IMR-90 (cell line): ENCODE results near the gene GH1. TPM values are rescaled to one million over a fixed set of nuclear protein-coding genes. Genes with fewer than 3 reads are reported as not detected.

Source experiments
- ATAC-seq: fragments of 200-7000 bp; cut with Tn5 transposase; 2 replicates; pipeline ENCODE4 v1.9.1; 2020; ENCODE audit warnings: low read depth, mild to moderate bottlenecking, moderate library complexity
- BruUV-seq: library from RNA; stranded (reverse); fragments of 400-500 nt; replicated peaks from 2 replicates; lab custom pipeline; 2021; lab: Mats Ljungman, UMichigan
- CTCF ChIA-PET: fragments of 300-600 bp; formaldehyde crosslinking; extraction: SDS; loops from one replicate; lab custom pipeline; 2021; ENCODE audit warnings: antibody characterized with exemption; lab: Yijun Ruan, JAX
- POLR2A ChIA-PET: fragments of 300-600 bp; sonication (Branson Sonifier 250); formaldehyde crosslinking; loops from one replicate; lab custom pipeline; 2022; ENCODE audit warnings: antibody characterized with exemption; ENCODE audit not compliant: unreplicated experiment; lab: Charles Lee
- DNase-seq: peaks from one replicate; pipeline ENCODE4 v3.0.0; 2013
- H2AFZ ChIP-seq: replicated peaks from 2 replicates; pipeline ENCODE3; 2013; ENCODE audit warnings: low read length, mild to moderate bottlenecking; ENCODE audit not compliant: poor library complexity
- H2AK5ac ChIP-seq: 2 replicates; pipeline ENCODE4 v1.6.1; 2013; ENCODE audit warnings: low read depth, low read length, inconsistent platforms
- H2AK9ac ChIP-seq: replicated peaks from 2 replicates; pipeline ENCODE3; 2013; ENCODE audit warnings: mild to moderate bottlenecking, low read depth, low read length, moderate library complexity; ENCODE audit not compliant: poor library complexity
- H2BK120ac ChIP-seq: 2 replicates; pipeline ENCODE4 v1.6.1; 2013; ENCODE audit warnings: low read depth, low read length, inconsistent platforms
- H2BK15ac ChIP-seq: 3 replicates; pipeline ENCODE4 v1.6.1; 2013; ENCODE audit warnings: low read depth, low read length, inconsistent platforms
- H2BK20ac ChIP-seq: 2 replicates; pipeline ENCODE4 v1.6.1; 2013; ENCODE audit warnings: low read depth, mild to moderate bottlenecking, inconsistent platforms, low read length, moderate library complexity
- H2BK5ac ChIP-seq: 2 replicates; pipeline ENCODE4 v1.6.1; 2013; ENCODE audit warnings: mild to moderate bottlenecking, low read depth, low read length, inconsistent platforms; ENCODE audit not compliant: poor library complexity, severe bottlenecking
- H3K14ac ChIP-seq: replicated peaks from 2 replicates; pipeline ENCODE4 v1.6.1; 2013; ENCODE audit warnings: low read depth, low read length, inconsistent platforms
- H3K18ac ChIP-seq: 2 replicates; pipeline ENCODE4 v1.6.1; 2013; ENCODE audit warnings: low read depth, low read length, control low read depth
- H3K23ac ChIP-seq: 2 replicates; pipeline ENCODE4 v1.6.1; 2013; ENCODE audit warnings: low read depth, low read length, inconsistent platforms
- H3K27ac ChIP-seq: 2 replicates; pipeline ENCODE4 v1.5.1; 2013; ENCODE audit warnings: mild to moderate bottlenecking, control low read depth, low read length; ENCODE audit not compliant: insufficient read depth
- H3K27me3 ChIP-seq: 2 replicates; pipeline ENCODE4 v1.6.1; 2013; ENCODE audit warnings: low read length; ENCODE audit not compliant: control insufficient read depth, insufficient read depth
- H3K36me3 ChIP-seq: 2 replicates; pipeline ENCODE4 v1.6.1; 2013; ENCODE audit warnings: low read length, mixed read lengths; ENCODE audit not compliant: control insufficient read depth, insufficient read depth
- H3K4ac ChIP-seq: 2 replicates; pipeline ENCODE4 v1.6.1; 2013; ENCODE audit warnings: low read depth, low read length, inconsistent platforms
- H3K4me1 ChIP-seq: 2 replicates; pipeline ENCODE4 v1.6.1; 2013; ENCODE audit warnings: low read length, mixed read lengths; ENCODE audit not compliant: control insufficient read depth, insufficient read depth
- H3K4me2 ChIP-seq: 2 replicates; pipeline ENCODE4 v1.6.1; 2013; ENCODE audit warnings: low read depth, mild to moderate bottlenecking, control low read depth, low read length, moderate library complexity
- H3K4me3 ChIP-seq: 2 replicates; pipeline ENCODE4 v1.5.1; 2013; ENCODE audit warnings: low read depth, mild to moderate bottlenecking, control low read depth, low read length, moderate library complexity; ENCODE audit not compliant: insufficient read depth
- H3K56ac ChIP-seq: 2 replicates; pipeline ENCODE4 v1.6.1; 2013; ENCODE audit warnings: low read length, inconsistent platforms; ENCODE audit not compliant: insufficient read depth; ENCODE audit errors: extremely low read depth
- H3K79me1 ChIP-seq, 2 experiments: 2 replicates each; pipeline ENCODE4 v1.6.1; 2013; ENCODE audit warnings: low read length in 2 of 2, inconsistent platforms in 1 of 2, low read depth in 1 of 2
- H3K9ac ChIP-seq: 2 replicates; pipeline ENCODE4 v1.6.1; 2013; ENCODE audit warnings: low read depth, low read length, control low read depth
- H3K9me1 ChIP-seq: 2 replicates; pipeline ENCODE4 v1.6.1; 2013; ENCODE audit warnings: low read length, inconsistent platforms; ENCODE audit not compliant: insufficient read depth
- H3K9me3 ChIP-seq: 2 replicates; pipeline ENCODE4 v1.6.1; 2013; ENCODE audit warnings: low read length; ENCODE audit not compliant: control insufficient read depth, insufficient read depth
- H4K20me1 ChIP-seq: 2 replicates; pipeline ENCODE4 v1.6.1; 2013; ENCODE audit warnings: low read length, inconsistent platforms; ENCODE audit not compliant: insufficient read depth
- H4K5ac ChIP-seq: 2 replicates; pipeline ENCODE4 v1.6.1; 2013; ENCODE audit warnings: mild to moderate bottlenecking, low read depth, low read length, control low read depth
- H4K8ac ChIP-seq, 2 experiments: 2 replicates each; pipeline ENCODE4 v1.6.1; 2013; ENCODE audit warnings: low read depth in 2 of 2, low read length in 2 of 2, control low read depth in 1 of 2, inconsistent platforms in 1 of 2
- H4K91ac ChIP-seq: 2 replicates; pipeline ENCODE4 v1.6.1; 2013; ENCODE audit warnings: low read depth, low read length, inconsistent platforms; ENCODE audit not compliant: insufficient read depth
- BHLHE40 ChIP-seq: fragments of 150-350 bp; IDR thresholded peaks from 2 replicates; pipeline ENCODE4 v1.6.1; 2016; ENCODE audit warnings: mild to moderate bottlenecking, low read depth, low read length
- CEBPB ChIP-seq: IDR thresholded peaks from 2 replicates; pipeline ENCODE4 v1.6.1; 2012; ENCODE audit warnings: low read depth, low read length, improper control_type of control experiment
- CHD1 ChIP-seq: IDR thresholded peaks from 2 replicates; pipeline ENCODE4 v1.6.1; 2012; ENCODE audit warnings: low read depth, low read length, improper control_type of control experiment
- ELK1 ChIP-seq: fragments of 150-350 bp; IDR thresholded peaks from 2 replicates; pipeline ENCODE4 v1.6.1; 2016; ENCODE audit warnings: low read depth, mild to moderate bottlenecking, low read length, moderate library complexity, borderline replicate concordance
- FOS ChIP-seq: fragments of 150-350 bp; IDR thresholded peaks from 2 replicates; pipeline ENCODE4 v1.6.1; 2016; ENCODE audit warnings: low read depth, low read length
- MAFK ChIP-seq: IDR thresholded peaks from 2 replicates; pipeline ENCODE4 v1.6.1; 2012; ENCODE audit warnings: low read depth, low read length, improper control_type of control experiment
- MAZ ChIP-seq: IDR thresholded peaks from 2 replicates; pipeline ENCODE4 v1.6.1; 2012; ENCODE audit warnings: low read depth, mild to moderate bottlenecking, low read length, improper control_type of control experiment, moderate library complexity, borderline replicate concordance
- MXI1 ChIP-seq: IDR thresholded peaks from 2 replicates; pipeline ENCODE4 v1.6.1; 2012; ENCODE audit warnings: low read depth, mild to moderate bottlenecking, low read length, moderate library complexity, borderline replicate concordance
- NFE2L2 ChIP-seq: fragments of 150-350 bp; IDR thresholded peaks from 2 replicates; pipeline ENCODE4 v1.6.1; 2016; ENCODE audit warnings: low read depth, mild to moderate bottlenecking, low read length
- POLR2A ChIP-seq: IDR thresholded peaks from 2 replicates; pipeline ENCODE4 v1.6.1; 2012; ENCODE audit warnings: mild to moderate bottlenecking, low read depth, low read length
- RAD21 ChIP-seq: IDR thresholded peaks from 2 replicates; pipeline ENCODE4 v1.6.1; 2012; ENCODE audit warnings: low read length, improper control_type of control experiment
- RCOR1 ChIP-seq: IDR thresholded peaks from 2 replicates; pipeline ENCODE4 v1.6.1; 2012; ENCODE audit warnings: mild to moderate bottlenecking, low read length, improper control_type of control experiment; ENCODE audit not compliant: insufficient replicate concordance
- RFX5 ChIP-seq: IDR thresholded peaks from 2 replicates; pipeline ENCODE4 v1.8.0; 2012; ENCODE audit warnings: low read depth, mild to moderate bottlenecking, low read length, moderate library complexity
- SMC3 ChIP-seq: fragments of 150-350 bp; IDR thresholded peaks from 2 replicates; pipeline ENCODE4 v1.6.1; 2016; ENCODE audit warnings: low read depth, mild to moderate bottlenecking, antibody characterized with exemption, low read length, moderate library complexity
- WGBS, 2 experiments: methylation state at CpG; one replicate each; pipeline versions ENCODE4 v1.1.5 to v1.1.7; 2013; ENCODE audit warnings: missing lambda C conversion rate in 2 of 2; ENCODE audit not compliant: insufficient read length in 1 of 2; ENCODE audit errors: extremely low coverage in 2 of 2; 5-methylcytosine and 5-hydroxymethylcytosine counted together
- dilution Hi-C: fragments of 300-500 bp; cut with HindIII; formaldehyde crosslinking; loops from one replicate; pipeline ENCODE4 v1.14.3; 2018; ENCODE audit warnings: low sequenced_read_pairs; ENCODE audit not compliant: unreplicated experiment
- in situ Hi-C: fragments of 300-500 bp; cut with MboI; formaldehyde crosslinking; loops from 3 replicates; pipeline ENCODE4 v1.14.3; 2019; ENCODE audit warnings: low sequenced_read_pairs, inconsistent platforms, mixed read lengths
- intact Hi-C: fragments of 100-400 bp; cut with micrococcal nuclease; formaldehyde crosslinking; loops from 2 replicates; pipeline ENCODE4 v1.10.0; 2022
- polyA plus RNA-seq, 3 experiments: library from polyadenylated mRNA; depleted of rRNA; stranded (reverse); fragments of >200 nt; gene quantifications; 2 replicates each; pipeline ENCODE4 v1.2.3, GENCODE V29; 2012; ENCODE audit warnings: low replicate concordance in 1 of 3
- total RNA-seq: library from RNA; depleted of rRNA; stranded (reverse); fragments of >200 nt; gene quantifications from 2 replicates; pipeline ENCODE4 v1.2.3, GENCODE V29; 2012
- TF ChIP-seq, protein P1 (sequence below): conservative IDR thresholded peaks from 2 replicates; pipeline ENCODE4 v1.5.1; 2012; ENCODE audit warnings: mild to moderate bottlenecking, low read depth, low read length, improper control_type of control experiment
- TF ChIP-seq, protein P2 (sequence below): fragments of 150-350 bp; IDR thresholded peaks from 2 replicates; pipeline ENCODE4 v1.6.1; 2017; ENCODE audit warnings: mild to moderate bottlenecking, antibody characterized with exemption, low read length, low read depth

Gene GH1
- total and polyA plus RNA-seq, 2 of the 4 experiments (the other 2 are of a cell fraction): not detected

DNA sequence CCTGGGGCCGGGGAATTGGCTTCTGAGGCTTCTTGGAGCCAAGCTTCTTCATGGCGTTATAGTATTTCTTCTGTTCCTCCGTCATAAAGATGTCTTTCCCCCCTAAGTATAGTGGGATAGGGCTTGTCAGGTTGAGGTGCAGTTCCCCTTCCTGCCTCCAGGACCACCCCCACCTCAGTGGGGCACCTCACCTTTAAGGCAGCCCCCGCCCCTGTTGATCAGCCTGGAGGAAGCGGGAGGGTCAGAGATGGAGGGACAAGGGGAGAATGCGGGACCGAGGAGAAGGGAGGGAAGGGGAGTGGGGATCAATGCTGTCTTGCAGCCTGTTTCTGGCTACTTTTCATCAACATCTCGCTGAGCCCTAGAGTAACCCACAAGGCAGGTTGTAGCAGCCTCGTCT, 25.1 kb upstream of the GH1 start:
- intact Hi-C loops: no loop called here
- DNase-seq: no peak
- BruUV-seq: no TSS peak
- H3K4ac ChIP-seq: no peak overlapping the region
- H2BK120ac ChIP-seq: no peak overlapping the region
- H2BK15ac ChIP-seq: no peak overlapping the region
- no peaks in the 10 kb centered on the region for H3K4me1 ChIP-seq
- H3K27ac ChIP-seq: no peak overlapping the region
- no peak for ATAC-seq
- H2AK5ac ChIP-seq: no peak overlapping the region
- peaks cover 4% of the 10 kb centered on the region; the same call in 1 of the 2 replicates for H3K27me3 ChIP-seq
- no peak overlapping the region for H4K5ac ChIP-seq
- no peaks in the 10 kb centered on the region for H3K79me1 ChIP-seq
- ChIA-PET POLR2A (no interaction called here), CTCF (interaction anchor here (1.3 kb wide), 1 partner anchor 13 kb away, joined by 3 read pairs; no protein-coding TSS in a partner anchor)
- no peak overlapping the region for H3K4me2 ChIP-seq
- H2BK20ac ChIP-seq: no peak overlapping the region
- TF ChIP-seq MAFK: no peak
- TF ChIP-seq POLR2A: no peak
- no peak for TF ChIP-seq CEBPB
- no peak for TF ChIP-seq FOS
- no peak for TF ChIP-seq RAD21
- TF ChIP-seq, protein P1, sequence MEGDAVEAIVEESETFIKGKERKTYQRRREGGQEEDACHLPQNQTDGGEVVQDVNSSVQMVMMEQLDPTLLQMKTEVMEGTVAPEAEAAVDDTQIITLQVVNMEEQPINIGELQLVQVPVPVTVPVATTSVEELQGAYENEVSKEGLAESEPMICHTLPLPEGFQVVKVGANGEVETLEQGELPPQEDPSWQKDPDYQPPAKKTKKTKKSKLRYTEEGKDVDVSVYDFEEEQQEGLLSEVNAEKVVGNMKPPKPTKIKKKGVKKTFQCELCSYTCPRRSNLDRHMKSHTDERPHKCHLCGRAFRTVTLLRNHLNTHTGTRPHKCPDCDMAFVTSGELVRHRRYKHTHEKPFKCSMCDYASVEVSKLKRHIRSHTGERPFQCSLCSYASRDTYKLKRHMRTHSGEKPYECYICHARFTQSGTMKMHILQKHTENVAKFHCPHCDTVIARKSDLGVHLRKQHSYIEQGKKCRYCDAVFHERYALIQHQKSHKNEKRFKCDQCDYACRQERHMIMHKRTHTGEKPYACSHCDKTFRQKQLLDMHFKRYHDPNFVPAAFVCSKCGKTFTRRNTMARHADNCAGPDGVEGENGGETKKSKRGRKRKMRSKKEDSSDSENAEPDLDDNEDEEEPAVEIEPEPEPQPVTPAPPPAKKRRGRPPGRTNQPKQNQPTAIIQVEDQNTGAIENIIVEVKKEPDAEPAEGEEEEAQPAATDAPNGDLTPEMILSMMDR: no peak
- no peak for TF ChIP-seq BHLHE40
- TF ChIP-seq, protein P2, sequence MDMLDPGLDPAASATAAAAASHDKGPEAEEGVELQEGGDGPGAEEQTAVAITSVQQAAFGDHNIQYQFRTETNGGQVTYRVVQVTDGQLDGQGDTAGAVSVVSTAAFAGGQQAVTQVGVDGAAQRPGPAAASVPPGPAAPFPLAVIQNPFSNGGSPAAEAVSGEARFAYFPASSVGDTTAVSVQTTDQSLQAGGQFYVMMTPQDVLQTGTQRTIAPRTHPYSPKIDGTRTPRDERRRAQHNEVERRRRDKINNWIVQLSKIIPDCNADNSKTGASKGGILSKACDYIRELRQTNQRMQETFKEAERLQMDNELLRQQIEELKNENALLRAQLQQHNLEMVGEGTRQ: no peak
- TF ChIP-seq MAZ: no peak
- TF ChIP-seq ELK1: no peak
- TF ChIP-seq NFE2L2: no peak
- TF ChIP-seq RCOR1: no peak
- no peak for TF ChIP-seq SMC3
- no peak for TF ChIP-seq RFX5
- no peak for TF ChIP-seq MXI1
- no peak for TF ChIP-seq CHD1
- H4K91ac ChIP-seq: no peak overlapping the region
- H3K14ac ChIP-seq: no peak overlapping the region
- H3K56ac ChIP-seq: no peak overlapping the region
- no peak overlapping the region for H4K8ac ChIP-seq
- no peak overlapping the region for H3K4me3 ChIP-seq
- H3K23ac ChIP-seq: no peak overlapping the region
- no peak overlapping the region for H2BK5ac ChIP-seq
- H3K9ac ChIP-seq: no peak overlapping the region
- no peak overlapping the region for H2AK9ac ChIP-seq
- WGBS, 2 experiments: no CpG with 5 or more reads among the region's 9 CpGs
- H2AFZ ChIP-seq: no peak overlapping the region
- H3K36me3 ChIP-seq: no peaks in the 10 kb centered on the region
- H3K9me1 ChIP-seq: no peaks in the 10 kb centered on the region
- H3K18ac ChIP-seq: no peak overlapping the region
- no peaks in the 10 kb centered on the region; the same call in 1 of the 2 replicates for H3K9me3 ChIP-seq
- dilution Hi-C loops: no loop called here
- in situ Hi-C loops: no loop called here
- H4K20me1 ChIP-seq: no peaks in the 10 kb centered on the region
